ENCODE data around the gene TSFM. TPM values are rescaled to one million over a fixed set of nuclear protein-coding genes. Genes with fewer than 3 reads are reported as not detected.

The TSFM gene
- total and polyA plus RNA-seq, 9 of the 15 experiments (the other 6 are each of a cell fraction or from before 2014, with no cell fraction given), result 44.6 to 198 (median 60.2) TPM

DNA sequence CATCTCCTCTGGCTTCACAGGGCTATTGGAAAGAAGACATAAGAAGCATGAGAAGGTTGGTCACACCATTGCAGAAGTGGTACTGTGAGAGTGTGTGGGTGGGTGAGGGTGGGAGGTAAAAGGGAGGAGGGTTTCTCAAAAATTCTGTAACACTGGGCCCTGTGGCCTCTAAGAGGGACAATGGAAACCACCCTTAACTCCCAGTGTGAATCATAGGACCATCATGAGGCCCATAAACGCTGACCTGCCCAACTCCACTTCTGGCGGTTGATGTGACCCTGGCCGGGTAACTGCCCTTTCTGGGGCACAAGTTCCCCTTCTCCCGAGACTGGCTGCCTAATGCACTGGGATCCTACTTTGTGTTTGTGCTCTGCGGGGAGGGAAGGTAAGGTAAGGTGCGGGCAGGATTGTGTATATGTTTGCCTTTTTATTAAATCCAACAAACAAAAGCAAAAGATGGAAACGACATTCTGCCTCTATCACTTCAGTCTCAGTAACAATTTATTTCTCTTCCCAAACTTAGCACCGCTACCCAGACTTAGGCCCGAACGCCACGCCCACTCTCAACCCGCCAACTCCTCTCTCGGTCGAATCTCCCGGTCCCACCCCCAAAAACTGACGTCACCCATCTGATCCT, 11.2 kb upstream of the TSFM start (continued):
- TF ChIP-seq, protein P1, sequence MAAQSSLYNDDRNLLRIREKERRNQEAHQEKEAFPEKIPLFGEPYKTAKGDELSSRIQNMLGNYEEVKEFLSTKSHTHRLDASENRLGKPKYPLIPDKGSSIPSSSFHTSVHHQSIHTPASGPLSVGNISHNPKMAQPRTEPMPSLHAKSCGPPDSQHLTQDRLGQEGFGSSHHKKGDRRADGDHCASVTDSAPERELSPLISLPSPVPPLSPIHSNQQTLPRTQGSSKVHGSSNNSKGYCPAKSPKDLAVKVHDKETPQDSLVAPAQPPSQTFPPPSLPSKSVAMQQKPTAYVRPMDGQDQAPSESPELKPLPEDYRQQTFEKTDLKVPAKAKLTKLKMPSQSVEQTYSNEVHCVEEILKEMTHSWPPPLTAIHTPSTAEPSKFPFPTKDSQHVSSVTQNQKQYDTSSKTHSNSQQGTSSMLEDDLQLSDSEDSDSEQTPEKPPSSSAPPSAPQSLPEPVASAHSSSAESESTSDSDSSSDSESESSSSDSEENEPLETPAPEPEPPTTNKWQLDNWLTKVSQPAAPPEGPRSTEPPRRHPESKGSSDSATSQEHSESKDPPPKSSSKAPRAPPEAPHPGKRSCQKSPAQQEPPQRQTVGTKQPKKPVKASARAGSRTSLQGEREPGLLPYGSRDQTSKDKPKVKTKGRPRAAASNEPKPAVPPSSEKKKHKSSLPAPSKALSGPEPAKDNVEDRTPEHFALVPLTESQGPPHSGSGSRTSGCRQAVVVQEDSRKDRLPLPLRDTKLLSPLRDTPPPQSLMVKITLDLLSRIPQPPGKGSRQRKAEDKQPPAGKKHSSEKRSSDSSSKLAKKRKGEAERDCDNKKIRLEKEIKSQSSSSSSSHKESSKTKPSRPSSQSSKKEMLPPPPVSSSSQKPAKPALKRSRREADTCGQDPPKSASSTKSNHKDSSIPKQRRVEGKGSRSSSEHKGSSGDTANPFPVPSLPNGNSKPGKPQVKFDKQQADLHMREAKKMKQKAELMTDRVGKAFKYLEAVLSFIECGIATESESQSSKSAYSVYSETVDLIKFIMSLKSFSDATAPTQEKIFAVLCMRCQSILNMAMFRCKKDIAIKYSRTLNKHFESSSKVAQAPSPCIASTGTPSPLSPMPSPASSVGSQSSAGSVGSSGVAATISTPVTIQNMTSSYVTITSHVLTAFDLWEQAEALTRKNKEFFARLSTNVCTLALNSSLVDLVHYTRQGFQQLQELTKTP (IDR thresholded peaks at IDR 0.05; ENCODE audit: low read depth in 1 of 2, partially characterized antibody in 2 of 2), result peak in 1 of 2 experiments; percentile 76
- TF ChIP-seq KLF6 (CRISPR knock-in tag; IDR thresholded peaks at IDR 0.05; ENCODE audit: borderline replicate concordance) (no peak), HDGF (IDR thresholded peaks at IDR 0.05) (0 out of 2 replicates have a peak, but pooled peaks have one; percentile 43), ZNF217 (CRISPR knock-in tag; IDR thresholded peaks at IDR 0.05) (no peak), RFX7 (CRISPR knock-in tag; IDR thresholded peaks at IDR 0.05) (no peak), RBM39 (optimal IDR thresholded peaks at IDR 0.05; ENCODE audit: low read depth, low read length) (no peak), ZNF717 (CRISPR knock-in tag; IDR thresholded peaks at IDR 0.05) (no peak), CCNT2 (IDR thresholded peaks at IDR 0.05; ENCODE audit: borderline replicate concordance, extremely low read depth, insufficient read length, low read depth, low read length) (peak; percentile 9), MTA3 (IDR thresholded peaks at IDR 0.05; ENCODE audit: borderline replicate concordance) (no peak)
- TF ChIP-seq, protein P2, sequence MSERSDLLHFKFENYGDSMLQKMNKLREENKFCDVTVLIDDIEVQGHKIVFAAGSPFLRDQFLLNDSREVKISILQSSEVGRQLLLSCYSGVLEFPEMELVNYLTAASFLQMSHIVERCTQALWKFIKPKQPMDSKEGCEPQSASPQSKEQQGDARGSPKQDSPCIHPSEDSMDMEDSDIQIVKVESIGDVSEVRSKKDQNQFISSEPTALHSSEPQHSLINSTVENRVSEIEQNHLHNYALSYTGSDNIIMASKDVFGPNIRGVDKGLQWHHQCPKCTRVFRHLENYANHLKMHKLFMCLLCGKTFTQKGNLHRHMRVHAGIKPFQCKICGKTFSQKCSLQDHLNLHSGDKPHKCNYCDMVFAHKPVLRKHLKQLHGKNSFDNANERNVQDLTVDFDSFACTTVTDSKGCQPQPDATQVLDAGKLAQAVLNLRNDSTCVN (CRISPR knock-in tag; IDR thresholded peaks at IDR 0.05), result no peak
- TF ChIP-seq, protein P3, sequence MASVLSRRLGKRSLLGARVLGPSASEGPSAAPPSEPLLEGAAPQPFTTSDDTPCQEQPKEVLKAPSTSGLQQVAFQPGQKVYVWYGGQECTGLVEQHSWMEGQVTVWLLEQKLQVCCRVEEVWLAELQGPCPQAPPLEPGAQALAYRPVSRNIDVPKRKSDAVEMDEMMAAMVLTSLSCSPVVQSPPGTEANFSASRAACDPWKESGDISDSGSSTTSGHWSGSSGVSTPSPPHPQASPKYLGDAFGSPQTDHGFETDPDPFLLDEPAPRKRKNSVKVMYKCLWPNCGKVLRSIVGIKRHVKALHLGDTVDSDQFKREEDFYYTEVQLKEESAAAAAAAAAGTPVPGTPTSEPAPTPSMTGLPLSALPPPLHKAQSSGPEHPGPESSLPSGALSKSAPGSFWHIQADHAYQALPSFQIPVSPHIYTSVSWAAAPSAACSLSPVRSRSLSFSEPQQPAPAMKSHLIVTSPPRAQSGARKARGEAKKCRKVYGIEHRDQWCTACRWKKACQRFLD (CRISPR knock-in tag; IDR thresholded peaks at IDR 0.05), result peak; percentile 19

Data from K562 (cell line).